ENCODE measurements around the gene TLR5. TPM values are rescaled to one million over a fixed set of nuclear protein-coding genes. Genes with fewer than 3 reads are reported as not detected.
A peak's percentile ranks its signal among the peaks of the same experiment; 100 is the strongest.

The TLR5 gene
- total and polyA plus RNA-seq, 11 donors: 0.25 to 9.0 (median 1.7) TPM

GRCh38 chr1:223144431-223144830 is 1.4 kb upstream of the TLR5 start:
- intact Hi-C loops (cut with DNase I): loop anchor here in 2 of 10 donors (5.0 to 10.0 kb wide), 2 partner anchors 200 to 218 kb away; partner anchors contain the start of gene SUSD4 (in 1 of the 2)
- H3K36me3 ChIP-seq: no peaks in the 10 kb centered on the region
- no peak for DNase-seq
- WGBS, 4 donors: 83 to 89% (median 87%) methylated on average over 3 to 4 of the region's 4 CpGs
- no peaks in the 10 kb centered on the region for H3K27me3 ChIP-seq
- peaks cover 0 to 42% (median 14%) of the 10 kb centered on the region in 12 donors for H3K4me1 ChIP-seq
- no peak for ATAC-seq
- peak overlapping the region in 1 of 12 donors; percentile 88 for H3K27ac ChIP-seq
- no peak overlapping the region for H3K4me3 ChIP-seq
- TF ChIP-seq CTCF (IDR thresholded peaks at IDR 0.05) (no peak), POLR2A (IDR thresholded peaks at IDR 0.05) (no peak)
- peaks cover 0 to 13% (median 0%) of the 10 kb centered on the region in 12 donors for H3K9me3 ChIP-seq

- TF ChIP-seq POLR2A (IDR thresholded peaks at IDR 0.05): no peak
- TF ChIP-seq CTCF (IDR thresholded peaks at IDR 0.05): no peak
- no peaks in the 10 kb centered on the region for H3K27me3 ChIP-seq
- intact Hi-C loops (cut with DNase I): loop anchor here in 3 of 10 donors (2.0 to 10.0 kb wide), 3 partner anchors 201 to 221 kb away; partner anchors contain the start of gene SUSD4 (in 2 of the 3)
- ATAC-seq: peak in 2 of 4 donors; percentile 8 to 12
- peaks cover 0 to 42% (median 14%) of the 10 kb centered on the region in 12 donors for H3K4me1 ChIP-seq
- no peaks in the 10 kb centered on the region for H3K36me3 ChIP-seq
- peak in 2 of 5 donors; percentile 32 to 36 for DNase-seq
- H3K27ac ChIP-seq: peak overlapping the region in 10 of 12 donors; percentile 33 to 88 (median 61)
- peak overlapping the region in 11 of 12 donors; percentile 46 to 81 (median 69) for H3K4me3 ChIP-seq
- 42 to 57% (median 53%) methylated on average over 11 of the region's 11 CpGs for WGBS, 4 donors
- H3K9me3 ChIP-seq: peaks cover 0 to 13% (median 0%) of the 10 kb centered on the region in 12 donors
Observed at GRCh38 chr1:223143537-223144248, 645 bp upstream of the TLR5 start.

GRCh38 chr1:223142269-223142668 is 779 bp downstream of the TLR5 start:
- Histone ChIP-seq H3K4me3 (peak overlapping the region in 9 of 12 donors; percentile 59 to 81 (median 72)), H3K4me1 (peaks cover 0 to 54% (median 14%) of the 10 kb centered on the region in 12 donors), H3K36me3 (no peaks in the 10 kb centered on the region), H3K27ac (peak overlapping the region in 8 of 12 donors; percentile 33 to 88 (median 68)), H3K27me3 (no peaks in the 10 kb centered on the region), H3K9me3 (peaks cover 0 to 4% (median 0%) of the 10 kb centered on the region in 12 donors)
- ATAC-seq (no peak), DNase-seq (no peak)
- TF ChIP-seq POLR2A (IDR thresholded peaks at IDR 0.05): no peak
- no peak for TF ChIP-seq CTCF (IDR thresholded peaks at IDR 0.05)
- intact Hi-C loops (cut with DNase I): loop anchor here in 3 of 10 donors (2.0 to 10.0 kb wide), 3 partner anchors 203 to 223 kb away; partner anchors contain the start of gene SUSD4 (in 2 of the 3)
- WGBS, 4 donors: 86 to 92% (median 88%) methylated on average over 11 of the region's 11 CpGs

Data from heart left ventricle (tissue), 16 donors.